WI38 (cell line): Measurements from ENCODE around the gene DDA1.
A peak's percentile ranks its signal among the peaks of the same experiment; 100 is the strongest.

Experiments
- H3K4me3 ChIP-seq: 2 replicates; pipeline ENCODE4 v1.5.1; 2011; ENCODE audit warnings: low read depth, mild to moderate bottlenecking, control low read depth, low read length
- CTCF ChIP-seq: IDR thresholded peaks from 2 replicates; pipeline ENCODE4 v1.5.1; 2012; ENCODE audit warnings: low read depth, mild to moderate bottlenecking, control low read depth, low read length

The DDA1 gene

GRCh38 chr19:17332360-17332676, 23.0 kb downstream of the DDA1 start:
- no peak for TF ChIP-seq CTCF
- H3K4me3 ChIP-seq = no peak overlapping the region

- H3K4me3 ChIP-seq = no peak overlapping the region
- no peak for TF ChIP-seq CTCF
These were observed 23.6 kb downstream of the DDA1 start for GRCh38 chr19:17332677-17333581.

- peak overlapping the region; percentile 82 for H3K4me3 ChIP-seq
- no peak for TF ChIP-seq CTCF
These were observed 24.4 kb downstream of the DDA1 start for GRCh38 chr19:17333611-17334413.

- TF ChIP-seq CTCF = no peak
- peak within 1 kb of the TSS; percentile 82 for H3K4me3 ChIP-seq
These were observed 25.3 kb downstream of the DDA1 start, which contains the start of gene ANO8 for GRCh38 chr19:17334414-17335409. Gene ANO8 (minus strand): TSS chr19:17334855. CDS start chr19:17334670, 185 bp downstream.

GRCh38 chr19:17335575-17335974, 26.2 kb downstream of the DDA1 start:
- no peak overlapping the region for H3K4me3 ChIP-seq
- no peak for TF ChIP-seq CTCF

- H3K4me3 ChIP-seq = peak within 1 kb of the TSS; percentile 92
- TF ChIP-seq CTCF = no peak
These were observed 27.7 kb downstream of the DDA1 start, which contains the start of gene GTPBP3 for GRCh38 chr19:17336872-17337674. Gene GTPBP3 (plus strand): TSS chr19:17337553. CDS start chr19:17337612, 59 bp downstream.
